HEK293T (cell line): Measurements from ENCODE around the gene MAN1B1.

Experiments
- ARNT ChIP-seq: fragments of 450-650 bp; IDR thresholded peaks from 2 replicates; pipeline ENCODE4 v1.6.1; 2017; ENCODE audit warnings: mild to moderate bottlenecking
- BHLHE40 ChIP-seq: fragments of 450-650 bp; IDR thresholded peaks from 2 replicates; pipeline ENCODE4 v1.6.1; 2016; ENCODE audit warnings: mild to moderate bottlenecking, moderate library complexity, borderline replicate concordance
- CTBP1 ChIP-seq: fragments of 450-650 bp; IDR thresholded peaks from 2 replicates; pipeline ENCODE4 v1.6.1; 2016; ENCODE audit warnings: borderline replicate concordance
- ELF4 ChIP-seq: fragments of 450-650 bp; IDR thresholded peaks from 2 replicates; pipeline ENCODE4 v1.6.1; 2017; ENCODE audit warnings: antibody characterized with exemption
- FOXA1 ChIP-seq: fragments of 450-650 bp; IDR thresholded peaks from 2 replicates; pipeline ENCODE4 v1.6.1; 2016; ENCODE audit warnings: mild to moderate bottlenecking
- FOXK2 ChIP-seq: fragments of 450-650 bp; IDR thresholded peaks from 2 replicates; pipeline ENCODE4 v1.6.1; 2016; ENCODE audit warnings: mild to moderate bottlenecking
- FOXM1 ChIP-seq: fragments of 450-650 bp; IDR thresholded peaks from 2 replicates; pipeline ENCODE4 v1.6.1; 2017; ENCODE audit warnings: mild to moderate bottlenecking, borderline replicate concordance
- HDGF ChIP-seq: fragments of 450-650 bp; IDR thresholded peaks from 2 replicates; pipeline ENCODE4 v1.6.1; 2017; ENCODE audit warnings: antibody characterized with exemption, borderline replicate concordance
- LEF1 ChIP-seq: fragments of 450-650 bp; IDR thresholded peaks from 2 replicates; pipeline ENCODE4 v1.6.1; 2017; ENCODE audit warnings: mild to moderate bottlenecking, borderline replicate concordance
- NFRKB ChIP-seq: fragments of 450-650 bp; IDR thresholded peaks from 2 replicates; pipeline ENCODE4 v1.6.1; 2016; ENCODE audit warnings: mild to moderate bottlenecking, moderate library complexity
- SP1 ChIP-seq: fragments of 450-650 bp; IDR thresholded peaks from 2 replicates; pipeline ENCODE4 v1.6.1; 2017
- SUZ12 ChIP-seq: fragments of 450-650 bp; IDR thresholded peaks from 2 replicates; pipeline ENCODE4 v1.6.1; 2016; ENCODE audit warnings: mild to moderate bottlenecking
- TARDBP ChIP-seq: fragments of 450-650 bp; IDR thresholded peaks from 2 replicates; pipeline ENCODE4 v1.6.1; 2016
- ZNF384 ChIP-seq: fragments of 450-650 bp; IDR thresholded peaks from 2 replicates; pipeline ENCODE4 v1.6.1; 2016

- TF ChIP-seq BHLHE40, result no peak
- TF ChIP-seq FOXK2, result no peak
- TF ChIP-seq ELF4, result no peak
- TF ChIP-seq FOXA1, result no peak
- no peak for TF ChIP-seq SP1
- no peak for TF ChIP-seq ZNF384
- TF ChIP-seq NFRKB, result no peak
- TF ChIP-seq HDGF, result no peak
- TF ChIP-seq FOXM1, result no peak
- no peak for TF ChIP-seq ARNT
- no peak for TF ChIP-seq TARDBP
- no peak for TF ChIP-seq CTBP1
- TF ChIP-seq LEF1, result no peak
- no peak for TF ChIP-seq SUZ12
Measured at GRCh38 chr9:137099231-137099630, 12.4 kb downstream of the MAN1B1 start.
